ENCODE measurements around the gene FBXL16. TPM values are rescaled to one million over a fixed set of nuclear protein-coding genes. Genes with fewer than 3 reads are reported as not detected.

FBXL16 gene
- total RNA-seq, 2 experiments from 2014 or later = 12.7 to 14.3 TPM

GRCh38 chr16:732332-732731 lies 26.7 kb upstream of the FBXL16 start:
- ChIA-PET POLR2A (no interaction called here), CTCF (interaction anchor here (1.6 kb wide), 1 partner anchor 28 kb away, joined by 5 read pairs; no protein-coding TSS in a partner anchor)
- H3K9me3 Mint-ChIP-seq = no peaks in the 10 kb centered on the region
- peaks cover 9% of the 10 kb centered on the region for H3K36me3 Mint-ChIP-seq (ENCODE audit: low read depth)
- no peaks in the 10 kb centered on the region for H3K27me3 Mint-ChIP-seq
- no peak overlapping the region for H3K27ac Mint-ChIP-seq
- peaks cover 12% of the 10 kb centered on the region for H3K4me1 Mint-ChIP-seq
- no peak overlapping the region for H3K4me3 Mint-ChIP-seq
- DNase-seq = no peak

- no peak overlapping the region for H3K4me3 Mint-ChIP-seq
- H3K27ac Mint-ChIP-seq = no peak overlapping the region
- peaks cover 5% of the 10 kb centered on the region for H3K36me3 Mint-ChIP-seq (ENCODE audit: low read depth)
- POLR2A ChIA-PET = no interaction called here
- H3K27me3 Mint-ChIP-seq = no peaks in the 10 kb centered on the region
- peaks cover 7% of the 10 kb centered on the region for H3K4me1 Mint-ChIP-seq
- no peak for DNase-seq
- CTCF ChIA-PET = interaction anchor here (0.9 to 1.2 kb wide), 3 partner anchors 19 to 389 kb away, joined by 3 read pairs; no protein-coding TSS in a partner anchor
- H3K9me3 Mint-ChIP-seq = no peaks in the 10 kb centered on the region
Measured at GRCh38 chr16:730666-731509, 25.3 kb upstream of the FBXL16 start.

GRCh38 chr16:729768-730665 lies 24.4 kb upstream of the FBXL16 start:
- DNase-seq = no peak
- ChIA-PET POLR2A (no interaction called here), CTCF (interaction anchor here (0.6 to 1.2 kb wide), 5 partner anchors 11 to 1456 kb away, joined by 3 to 5 read pairs (median 3); partner anchors contain the start of gene CIAO3)
- Mint-ChIP-seq H3K4me3 (no peak overlapping the region), H3K27ac (no peak overlapping the region), H3K4me1 (no peaks in the 10 kb centered on the region), H3K27me3 (no peaks in the 10 kb centered on the region), H3K36me3 (ENCODE audit: low read depth) (no peaks in the 10 kb centered on the region), H3K9me3 (no peaks in the 10 kb centered on the region)

- no peak for DNase-seq
- Mint-ChIP-seq H3K4me1 (no peaks in the 10 kb centered on the region), H3K27me3 (no peaks in the 10 kb centered on the region), H3K36me3 (ENCODE audit: low read depth) (no peaks in the 10 kb centered on the region), H3K9me3 (no peaks in the 10 kb centered on the region), H3K27ac (no peak overlapping the region), H3K4me3 (no peak overlapping the region)
- ChIA-PET CTCF (interaction anchor here (0.6 to 0.9 kb wide), 2 partner anchors 12 to 1456 kb away, joined by 3 to 5 read pairs; partner anchors contain the start of gene CIAO3), POLR2A (no interaction called here)
Measured at GRCh38 chr16:728890-729744, 23.5 kb upstream of the FBXL16 start.

GRCh38 chr16:728131-728889 lies 22.7 kb upstream of the FBXL16 start:
- peak; percentile 56 for DNase-seq
- Mint-ChIP-seq H3K27ac (no peak overlapping the region), H3K4me1 (no peaks in the 10 kb centered on the region), H3K9me3 (no peaks in the 10 kb centered on the region), H3K4me3 (no peak overlapping the region), H3K27me3 (no peaks in the 10 kb centered on the region), H3K36me3 (ENCODE audit: low read depth) (no peaks in the 10 kb centered on the region)
- CTCF ChIA-PET = interaction anchor here (1.0 to 2.6 kb wide), 3 partner anchors 12 to 57 kb away, joined by 4 to 9 read pairs (median 5); no protein-coding TSS in a partner anchor
- POLR2A ChIA-PET = no interaction called here

GRCh38 chr16:727291-727977 lies 21.8 kb upstream of the FBXL16 start:
- no peaks in the 10 kb centered on the region for H3K27me3 Mint-ChIP-seq

GRCh38 chr16:726438-727290 lies 21.1 kb upstream of the FBXL16 start, which contains the start of the genes CCDC78 and HAGHL:
Gene CCDC78 (minus strand): TSS chr16:726443. CDS start chr16:726367, 76 bp downstream.
Gene HAGHL (plus strand): TSS chr16:727106. CDS start chr16:727510, 404 bp downstream.
- no peaks in the 10 kb centered on the region for H3K9me3 Mint-ChIP-seq
- CTCF ChIA-PET = interaction anchor here (0.9 to 2.6 kb wide), 6 partner anchors 9 to 59 kb away, joined by 3 to 14 read pairs (median 8); partner anchors contain the start of gene CIAO3
- H3K27ac Mint-ChIP-seq = peak within 1 kb of the TSS; percentile 19
- no peaks in the 10 kb centered on the region for H3K27me3 Mint-ChIP-seq
- H3K4me3 Mint-ChIP-seq = peak within 1 kb of the TSS; percentile 70
- no peaks in the 10 kb centered on the region for H3K36me3 Mint-ChIP-seq (ENCODE audit: low read depth)
- peak; percentile 52 for DNase-seq
- POLR2A ChIA-PET = no interaction called here
- peaks cover 3% of the 10 kb centered on the region for H3K4me1 Mint-ChIP-seq

More at GRCh38 chr16:727291-727977, 21.8 kb upstream of the FBXL16 start:
- POLR2A ChIA-PET = no interaction called here
- H3K4me3 Mint-ChIP-seq = peak overlapping the region; percentile 48
- no peaks in the 10 kb centered on the region for H3K4me1 Mint-ChIP-seq
- H3K36me3 Mint-ChIP-seq (ENCODE audit: low read depth) = no peaks in the 10 kb centered on the region
- CTCF ChIA-PET = interaction anchor here (0.9 to 2.6 kb wide), 5 partner anchors 8 to 58 kb away, joined by 3 to 9 read pairs (median 5); no protein-coding TSS in a partner anchor
- no peak overlapping the region for H3K27ac Mint-ChIP-seq
- H3K9me3 Mint-ChIP-seq = no peaks in the 10 kb centered on the region
- peak; percentile 31 for DNase-seq

GRCh38 chr16:726188-726437 lies 20.5 kb upstream of the FBXL16 start:
- no peak overlapping the region for H3K27ac Mint-ChIP-seq
- ChIA-PET CTCF (interaction anchor here (1.2 to 2.6 kb wide), 6 partner anchors 10 to 59 kb away, joined by 3 to 14 read pairs (median 8); partner anchors contain the start of gene CIAO3), POLR2A (no interaction called here)
- peak overlapping the region; percentile 70 for H3K4me3 Mint-ChIP-seq
- no peak for DNase-seq
- no peaks in the 10 kb centered on the region for H3K36me3 Mint-ChIP-seq (ENCODE audit: low read depth)
- H3K9me3 Mint-ChIP-seq = no peaks in the 10 kb centered on the region
- H3K27me3 Mint-ChIP-seq = no peaks in the 10 kb centered on the region
- peaks cover 3% of the 10 kb centered on the region for H3K4me1 Mint-ChIP-seq

- Mint-ChIP-seq H3K4me1 (peaks cover 3% of the 10 kb centered on the region), H3K36me3 (ENCODE audit: low read depth) (no peaks in the 10 kb centered on the region), H3K27me3 (no peaks in the 10 kb centered on the region), H3K27ac (no peak overlapping the region), H3K4me3 (no peak overlapping the region), H3K9me3 (no peaks in the 10 kb centered on the region)
- POLR2A ChIA-PET = no interaction called here
- CTCF ChIA-PET = interaction anchor here (1.2 to 2.6 kb wide), 6 partner anchors 10 to 60 kb away, joined by 3 to 14 read pairs (median 8); partner anchors contain the start of gene CIAO3
- DNase-seq = no peak
Measured at GRCh38 chr16:725463-726187, 20.0 kb upstream of the FBXL16 start.

GRCh38 chr16:725041-725376 lies 19.4 kb upstream of the FBXL16 start:
- no peaks in the 10 kb centered on the region for H3K9me3 Mint-ChIP-seq
- no peak overlapping the region for H3K27ac Mint-ChIP-seq
- ChIA-PET POLR2A (no interaction called here), CTCF (interaction anchor here (0.5 to 2.3 kb wide), 4 partner anchors 12 to 268 kb away, joined by 3 to 14 read pairs (median 6); partner anchors contain the start of gene CIAO3)
- no peak overlapping the region for H3K4me3 Mint-ChIP-seq
- no peak for DNase-seq
- no peaks in the 10 kb centered on the region for H3K36me3 Mint-ChIP-seq (ENCODE audit: low read depth)
- peaks cover 9% of the 10 kb centered on the region for H3K4me1 Mint-ChIP-seq
- no peaks in the 10 kb centered on the region for H3K27me3 Mint-ChIP-seq

Data from activated CD4-positive, alpha-beta T cell treated with anti-CD3 and anti-CD28 coated beads, Interleukin-2, amount 10 ng/mL, durations not matched to agents 7 days and 5 days (primary cell).